Measurements from ENCODE around the gene DCBLD2. TPM values are rescaled to one million over a fixed set of nuclear protein-coding genes. Genes with fewer than 3 reads are reported as not detected.

Gene DCBLD2
- total and polyA plus RNA-seq, 2 of the 13 experiments (the other 11 are each of a cell fraction or from before 2014, with no cell fraction given) = 43.8 to 56.9 TPM

DNA sequence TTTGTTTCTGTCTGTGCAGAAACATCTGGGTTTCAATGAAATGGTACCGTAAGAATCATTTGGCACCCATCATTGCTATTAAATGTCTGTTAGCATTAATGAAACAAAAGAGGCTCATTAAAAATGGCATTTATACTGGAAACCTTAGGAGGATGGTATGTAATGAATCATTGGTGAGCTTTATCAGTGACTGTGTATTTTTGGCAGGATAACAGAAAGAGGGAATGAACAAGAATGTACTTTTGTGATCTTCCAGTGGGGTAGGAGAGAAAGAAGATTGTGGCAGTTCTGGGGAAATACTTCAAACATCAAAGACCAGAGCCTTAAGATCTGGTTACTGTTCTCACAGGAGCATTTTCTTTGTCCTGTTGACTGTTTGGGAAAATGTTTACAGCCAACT lies 4.7 kb upstream of the DCBLD2 start:
- Histone ChIP-seq H3K36me3 (replicated peaks in 1 of 2; ENCODE audit: control insufficient read depth in 1 of 2, insufficient read depth in 2 of 2, low read length in 2 of 2) (no peaks in the 10 kb centered on the region), H3K4me2 (ENCODE audit: low read depth, low read length) (no peak overlapping the region), H3K79me2 (ENCODE audit: insufficient read depth, low read length) (no peaks in the 10 kb centered on the region), H3K4me1 (ENCODE audit: insufficient read depth, low read length) (peaks cover 7% of the 10 kb centered on the region), H3K9me3 (ENCODE audit: low read length) (no peaks in the 10 kb centered on the region), H3K27ac (ENCODE audit: extremely low read length, insufficient read depth, low read length) (no peak overlapping the region), H3K4me3 (replicated peaks in 1 of 3; ENCODE audit: insufficient read depth in 1 of 3, low read depth in 2 of 3, low read length in 3 of 3) (no peak overlapping the region), H3K27me3 (ENCODE audit: control insufficient read depth in 1 of 2, insufficient read depth in 2 of 2, low read length in 2 of 2) (no peaks in the 10 kb centered on the region; a peak in 1 of 5 replicates), H2AFZ (ENCODE audit: low read length) (no peak overlapping the region), H3K9ac (ENCODE audit: insufficient read depth, low read depth, low read length) (no peak overlapping the region), H4K20me1 (ENCODE audit: insufficient read depth, low read length) (no peaks in the 10 kb centered on the region)
- no TSS peak for BruUV-seq (replicated peaks)
- ChIA-PET CTCF (ENCODE audit: low intra/inter-chr PET ratio, low total read pairs) (no interaction called here), POLR2A (no interaction called here)
- TF ChIP-seq SIN3B (IDR thresholded peaks at IDR 0.05; ENCODE audit: low read length) = no peak
- TF ChIP-seq ZBTB40 (IDR thresholded peaks at IDR 0.05) = no peak
- no peak for TF ChIP-seq ZBTB40 (CRISPR knock-in tag; IDR thresholded peaks at IDR 0.05)
- no peak for TF ChIP-seq ZNF350 (CRISPR knock-in tag; IDR thresholded peaks at IDR 0.05; ENCODE audit: borderline replicate concordance, low read depth)
- no peak for TF ChIP-seq ZBTB20 (CRISPR knock-in tag; IDR thresholded peaks at IDR 0.05; ENCODE audit: borderline replicate concordance, low read depth)
- TF ChIP-seq ZNF740 (CRISPR knock-in tag; IDR thresholded peaks at IDR 0.05) = no peak
- TF ChIP-seq MTA1 (CRISPR knock-in tag; IDR thresholded peaks at IDR 0.05; ENCODE audit: borderline replicate concordance) = no peak
- no peak for TF ChIP-seq FOXO4 (CRISPR knock-in tag; conservative IDR thresholded peaks at IDR 0.05)
- TF ChIP-seq, protein P1, sequence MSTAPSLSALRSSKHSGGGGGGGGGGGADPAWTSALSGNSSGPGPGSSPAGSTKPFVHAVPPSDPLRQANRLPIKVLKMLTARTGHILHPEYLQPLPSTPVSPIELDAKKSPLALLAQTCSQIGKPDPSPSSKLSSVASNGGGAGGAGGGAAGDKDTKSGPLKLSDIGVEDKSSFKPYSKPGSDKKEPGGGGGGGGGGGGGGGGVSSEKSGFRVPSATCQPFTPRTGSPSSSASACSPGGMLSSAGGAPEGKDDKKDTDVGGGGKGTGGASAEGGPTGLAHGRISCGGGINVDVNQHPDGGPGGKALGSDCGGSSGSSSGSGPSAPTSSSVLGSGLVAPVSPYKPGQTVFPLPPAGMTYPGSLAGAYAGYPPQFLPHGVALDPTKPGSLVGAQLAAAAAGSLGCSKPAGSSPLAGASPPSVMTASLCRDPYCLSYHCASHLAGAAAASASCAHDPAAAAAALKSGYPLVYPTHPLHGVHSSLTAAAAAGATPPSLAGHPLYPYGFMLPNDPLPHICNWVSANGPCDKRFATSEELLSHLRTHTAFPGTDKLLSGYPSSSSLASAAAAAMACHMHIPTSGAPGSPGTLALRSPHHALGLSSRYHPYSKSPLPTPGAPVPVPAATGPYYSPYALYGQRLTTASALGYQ (CRISPR knock-in tag; IDR thresholded peaks at IDR 0.05) = no peak
- TF ChIP-seq HOXD1 (CRISPR knock-in tag; IDR thresholded peaks at IDR 0.05) = no peak
- no peak for TF ChIP-seq ZSCAN31 (CRISPR knock-in tag; IDR thresholded peaks at IDR 0.05; ENCODE audit: low read depth)
- no peak for TF ChIP-seq ZNF816 (CRISPR knock-in tag; IDR thresholded peaks at IDR 0.05; ENCODE audit: borderline replicate concordance)
- no peak for TF ChIP-seq ZFP36 (IDR thresholded peaks at IDR 0.05; ENCODE audit: borderline replicate concordance, low read depth, low read length, partially characterized antibody)
- intact Hi-C loops (cut with micrococcal nuclease; ENCODE audit: unreplicated experiment) (no loop called here), in situ Hi-C loops (cut with HindIII; ENCODE audit: extremely low pct_ligation_motif_present, low pct_unique_long_range_greater_than_20kb) (no loop called here)
- no peak for DNase-seq (ENCODE audit: low spot score)
- WGBS (ENCODE audit: low lambda C conversion rate) = 92% methylated on average over 1 of the region's 1 CpG
- no peak for ATAC-seq
- no peak for FAIRE-seq

All from HepG2 (cell line).